GM12865 (cell line): ENCODE results near the gene GPC5.

ENCODE experiments used
- DNase-seq: peaks from one replicate; pipeline ENCODE4 v3.0.0; 2010; ENCODE audit warnings: low read depth
- H3K4me3 ChIP-seq: 2 replicates; pipeline ENCODE4 v1.5.1; 2011; ENCODE audit warnings: mild to moderate bottlenecking, low read depth, low read length, control low read depth
- CTCF ChIP-seq: IDR thresholded peaks from 2 replicates; pipeline ENCODE4 v1.5.1; 2011; ENCODE audit warnings: low read length, control low read depth, low read depth, inconsistent platforms; ENCODE audit not compliant: insufficient read depth; ENCODE audit errors: missing control alignments

Gene GPC5

DNA sequence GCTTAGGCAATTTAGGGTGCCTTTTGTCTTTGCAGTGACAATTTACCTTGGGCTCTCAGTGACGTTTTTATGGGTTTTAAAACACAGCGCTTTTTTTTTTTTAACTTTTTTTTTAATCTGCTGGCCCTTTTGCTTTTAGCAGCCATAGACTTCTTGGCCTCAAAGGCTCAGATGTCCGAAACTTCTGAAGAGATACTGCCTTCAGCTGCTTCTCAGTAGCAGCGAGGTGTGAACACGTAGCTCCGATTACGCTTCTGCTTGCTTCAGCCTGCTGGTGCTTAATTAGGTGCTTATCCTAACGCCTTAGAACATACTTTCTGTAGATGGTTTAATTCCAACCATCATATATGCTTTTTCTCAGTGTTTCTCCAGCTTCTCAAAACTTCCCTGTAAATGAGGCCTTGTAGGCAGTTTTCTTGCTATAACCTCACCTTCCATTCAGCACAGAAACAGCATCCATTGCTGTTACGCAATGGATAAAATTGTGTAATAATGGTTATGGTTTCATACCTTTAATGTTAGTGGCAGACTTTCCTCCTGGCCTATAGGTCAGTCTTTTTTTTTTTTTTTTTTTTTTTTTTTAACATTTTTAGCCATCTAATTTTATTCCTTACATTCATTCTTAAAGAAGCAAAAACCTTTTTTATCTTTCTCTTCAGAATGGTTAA lies 723.9 kb downstream of the GPC5 start:
- no peak for TF ChIP-seq CTCF
- H3K4me3 ChIP-seq: no peak overlapping the region
- DNase-seq: no peak

DNA sequence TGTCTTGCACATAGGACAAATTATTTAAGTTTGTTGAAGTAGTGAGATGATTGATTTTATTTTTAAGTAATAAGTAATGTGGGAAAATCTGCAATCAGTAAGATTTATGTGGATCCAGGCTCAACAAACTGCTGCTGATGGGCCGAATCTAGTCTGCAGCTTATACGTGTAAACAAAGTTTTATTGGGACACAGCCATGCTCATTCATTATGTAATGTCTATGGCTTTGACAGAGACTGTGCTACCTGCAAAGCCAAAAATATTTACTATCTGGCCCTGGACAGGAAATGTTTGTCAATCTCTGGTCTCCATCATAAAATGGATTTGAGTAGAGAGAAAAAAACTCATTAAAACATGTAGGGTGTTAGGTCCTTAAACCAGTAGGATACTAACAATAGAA lies 728.0 kb downstream of the GPC5 start:
- DNase-seq: no peak
- H3K4me3 ChIP-seq: no peak overlapping the region
- TF ChIP-seq CTCF: no peak

- TF ChIP-seq CTCF: no peak
- no peak for DNase-seq
- H3K4me3 ChIP-seq: no peak overlapping the region
Measured at GRCh38 chr13:92135509-92135908, 737.1 kb downstream of the GPC5 start.

DNA sequence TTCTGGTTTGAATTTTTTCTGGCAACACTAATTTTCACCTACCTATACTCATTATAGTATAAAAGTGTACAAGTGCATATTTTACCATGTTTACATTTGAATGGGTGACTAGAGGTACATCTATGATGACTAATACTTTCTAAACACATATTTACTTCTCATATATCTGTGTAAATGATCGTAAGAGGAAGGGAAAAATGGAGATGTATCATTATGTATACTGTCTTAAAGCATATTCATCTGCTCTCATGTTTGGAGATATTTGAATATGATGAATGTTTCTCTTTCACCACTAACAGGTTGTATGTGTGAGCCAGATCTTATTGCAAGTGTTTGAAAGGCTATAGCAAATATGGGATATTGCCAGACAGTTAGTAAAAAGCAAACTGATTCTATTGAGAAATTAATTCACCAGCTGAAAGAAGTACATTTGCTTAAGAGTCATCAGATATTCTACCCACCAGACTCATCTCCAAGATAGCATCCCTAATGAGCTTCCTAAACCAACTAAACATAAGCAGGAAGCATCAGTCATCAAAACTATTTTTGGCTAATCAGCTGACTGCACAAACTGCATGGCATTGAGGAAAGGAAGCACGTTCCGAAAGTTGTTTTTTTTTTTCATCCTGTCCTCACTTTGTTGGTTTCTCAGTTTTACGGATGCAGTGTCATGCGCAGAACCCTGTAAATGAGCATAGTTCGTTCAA lies 738.2 kb downstream of the GPC5 start:
- TF ChIP-seq CTCF: no peak

GRCh38 chr13:92137520-92137919 lies 739.1 kb downstream of the GPC5 start:
- TF ChIP-seq CTCF: no peak
- no peak for DNase-seq

More for the DNA sequence above, 738.2 kb downstream of the GPC5 start:
- DNase-seq: no peak
- H3K4me3 ChIP-seq: no peak overlapping the region

GRCh38 chr13:92143766-92144165 lies 745.3 kb downstream of the GPC5 start:
- no peak for TF ChIP-seq CTCF
- no peak for DNase-seq
- no peak overlapping the region for H3K4me3 ChIP-seq

More at GRCh38 chr13:92137520-92137919, 739.1 kb downstream of the GPC5 start:
- H3K4me3 ChIP-seq: no peak overlapping the region
